Vein endothelial cell (primary cell): Measurements from ENCODE around the gene ZBTB22. TPM values are rescaled to one million over a fixed set of nuclear protein-coding genes. Genes with fewer than 3 reads are reported as not detected.

Experiments used
- total RNA-seq: library from RNA; depleted of rRNA; stranded (reverse); fragments of >200 nt; gene quantifications from 2 replicates; pipeline ENCODE4 v1.2.3, GENCODE V29; 2012

ZBTB22 gene, protein sequence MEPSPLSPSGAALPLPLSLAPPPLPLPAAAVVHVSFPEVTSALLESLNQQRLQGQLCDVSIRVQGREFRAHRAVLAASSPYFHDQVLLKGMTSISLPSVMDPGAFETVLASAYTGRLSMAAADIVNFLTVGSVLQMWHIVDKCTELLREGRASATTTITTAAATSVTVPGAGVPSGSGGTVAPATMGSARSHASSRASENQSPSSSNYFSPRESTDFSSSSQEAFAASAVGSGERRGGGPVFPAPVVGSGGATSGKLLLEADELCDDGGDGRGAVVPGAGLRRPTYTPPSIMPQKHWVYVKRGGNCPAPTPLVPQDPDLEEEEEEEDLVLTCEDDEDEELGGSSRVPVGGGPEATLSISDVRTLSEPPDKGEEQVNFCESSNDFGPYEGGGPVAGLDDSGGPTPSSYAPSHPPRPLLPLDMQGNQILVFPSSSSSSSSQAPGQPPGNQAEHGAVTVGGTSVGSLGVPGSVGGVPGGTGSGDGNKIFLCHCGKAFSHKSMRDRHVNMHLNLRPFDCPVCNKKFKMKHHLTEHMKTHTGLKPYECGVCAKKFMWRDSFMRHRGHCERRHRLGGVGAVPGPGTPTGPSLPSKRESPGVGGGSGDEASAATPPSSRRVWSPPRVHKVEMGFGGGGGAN
- 12.6 and 15.0 TPM in 2 replicates for total RNA-seq

DNA sequence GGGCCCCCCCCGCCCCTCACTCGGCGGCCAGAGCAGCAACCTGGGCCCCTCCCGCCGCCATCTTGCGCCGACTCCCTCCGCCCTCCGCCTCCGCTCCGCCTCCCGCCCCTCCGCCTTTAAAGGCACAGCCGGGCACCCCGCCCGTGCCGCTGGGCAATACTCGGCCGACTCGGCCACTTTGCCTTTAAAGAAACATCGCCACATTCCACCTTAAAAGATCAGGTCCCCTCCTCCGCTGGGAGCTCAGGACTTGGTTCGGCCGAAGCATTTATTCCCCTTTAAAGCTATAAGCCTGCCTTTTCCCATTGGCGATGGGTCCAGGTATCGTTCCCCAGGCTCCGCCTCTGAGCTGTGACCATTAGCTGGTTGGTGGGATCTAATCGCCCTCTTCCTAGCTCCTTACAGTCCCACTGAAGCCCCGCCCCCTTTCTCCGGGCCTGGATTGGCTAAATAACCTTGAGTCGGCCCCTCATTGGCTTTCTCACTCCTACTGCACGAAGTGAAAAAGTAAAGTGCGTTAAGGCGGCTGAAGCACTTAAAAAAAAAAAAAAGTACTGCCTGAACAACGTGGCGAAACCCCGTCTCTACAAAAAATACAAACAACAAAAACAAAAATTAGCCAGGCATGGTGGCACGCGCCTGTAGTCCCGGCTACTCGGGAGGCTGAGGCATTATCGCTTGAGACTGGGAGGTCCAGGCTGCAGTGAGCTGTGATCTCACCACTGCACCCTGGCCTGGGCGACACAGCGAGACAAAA, at the start of gene ZBTB22:
Gene ZBTB22 (minus strand): TSS at position 76 of the 757 bp plus-strand sequence. CDS start 828 bp downstream, outside the sequence.

DNA sequence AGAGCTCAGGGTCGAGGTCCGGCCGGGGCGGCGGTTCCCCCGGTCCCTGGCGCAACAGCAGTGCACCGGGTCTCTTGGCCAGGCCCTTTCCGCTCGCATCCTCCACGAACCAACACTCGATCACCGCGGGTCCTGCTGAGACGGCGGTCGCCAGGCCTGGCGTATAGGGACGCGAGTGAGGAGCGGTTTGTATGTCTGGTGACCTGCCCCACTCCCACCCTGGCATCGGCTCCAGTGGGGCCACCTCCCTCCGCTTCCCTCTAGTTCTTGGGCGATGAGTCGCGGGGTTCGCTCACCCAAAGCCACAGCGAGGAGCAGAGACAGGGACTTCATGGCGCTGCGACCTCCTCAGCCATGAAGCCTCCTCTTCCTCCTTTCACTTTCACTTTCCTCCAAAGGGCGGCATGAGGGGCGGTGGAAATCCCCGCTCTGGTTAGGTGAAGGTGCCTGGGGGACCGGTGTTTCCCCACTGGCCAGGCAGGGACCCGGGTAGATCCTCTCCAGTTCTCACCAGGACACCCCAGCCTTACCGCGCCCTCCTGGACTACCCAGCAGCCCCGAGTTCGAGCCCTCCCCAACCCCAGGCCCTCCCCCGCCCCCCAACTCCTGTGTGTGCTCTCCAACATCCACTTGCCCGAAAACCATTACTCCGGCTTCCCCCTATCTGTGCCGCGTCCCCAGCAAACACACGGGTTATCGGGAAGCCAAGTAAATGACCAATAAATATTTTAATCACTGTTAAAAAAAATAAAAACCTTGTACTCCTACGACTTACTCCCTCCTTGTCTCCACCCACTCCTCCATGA, 3.6 kb downstream of the ZBTB22 start, which contains the start of gene TAPBP:
Gene TAPBP (minus strand): TSS at position 370 of the 806 bp plus-strand sequence. CDS start 37 bp downstream, at position 333.

DNA sequence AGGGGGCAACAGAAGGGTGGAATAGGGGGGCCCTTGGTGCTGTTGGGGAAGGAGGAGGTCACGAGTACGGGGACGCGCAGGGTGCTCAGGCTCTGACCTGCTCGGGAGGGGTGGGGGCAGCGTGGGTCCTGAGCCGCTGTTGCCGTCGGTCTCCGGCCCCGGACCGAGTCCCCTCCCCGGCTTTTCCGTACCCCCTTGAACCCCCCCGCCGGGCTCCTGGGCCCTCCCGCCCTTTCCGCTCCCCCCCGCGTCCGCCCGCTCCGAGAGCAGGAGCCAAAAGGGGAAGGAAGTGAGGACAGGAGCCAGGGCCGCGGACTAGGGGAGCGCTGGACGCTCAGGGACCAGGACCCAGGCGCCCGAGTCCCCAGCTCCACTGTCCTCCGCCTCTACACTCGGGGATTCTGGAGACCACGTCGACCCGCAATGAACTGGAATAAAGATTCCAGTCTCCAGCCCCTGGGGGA, 18.7 kb downstream of the ZBTB22 start, which contains the start of gene RGL2:
Gene RGL2 (minus strand): TSS at position 170 of the 464 bp plus-strand sequence. CDS start 332 bp downstream, outside the sequence.

DNA sequence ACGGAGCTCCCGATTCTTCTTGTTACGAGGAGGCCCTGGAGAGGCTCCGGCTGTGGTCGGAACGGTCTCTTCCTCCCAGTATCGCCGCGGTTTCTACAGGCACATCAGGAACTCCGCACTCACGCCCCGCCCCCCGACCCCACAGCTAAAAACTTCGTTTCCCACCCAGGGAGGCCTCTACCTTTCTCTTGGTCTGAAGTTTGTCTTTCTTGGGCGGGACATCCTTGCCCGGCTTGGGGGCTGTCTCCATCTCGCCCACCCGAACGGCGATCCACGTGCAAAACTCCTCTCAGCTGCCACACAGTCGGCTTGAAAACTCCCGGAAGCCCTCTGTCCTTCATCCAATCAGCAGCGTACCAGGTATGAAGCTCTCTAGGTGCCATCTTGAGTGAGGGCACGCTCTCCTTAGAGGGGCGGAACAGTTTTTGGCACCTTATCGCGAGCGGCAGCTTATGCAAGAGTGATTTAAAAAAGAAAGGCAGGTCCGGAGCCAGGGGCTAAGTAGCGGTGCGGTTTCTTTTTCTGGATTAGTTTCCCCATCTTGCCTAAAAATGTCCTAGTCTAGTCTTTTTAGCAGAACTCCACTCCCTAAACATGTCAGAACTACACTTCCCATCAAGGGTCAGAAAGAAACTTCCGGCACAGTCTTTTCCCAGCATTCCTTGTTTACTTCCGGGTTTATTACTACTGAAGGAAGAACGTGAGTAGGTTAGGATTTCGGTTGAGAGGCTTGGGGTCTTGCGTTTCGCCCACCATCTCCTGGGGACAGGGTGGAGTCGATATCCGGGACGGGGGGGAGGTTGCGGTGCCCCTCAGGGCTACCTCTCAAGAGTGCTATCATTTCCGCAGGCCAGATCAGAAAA, 28.4 kb downstream of the ZBTB22 start, which contains the start of the genes PFDN6 and WDR46:
Gene PFDN6 (plus strand): TSS at position 681 of the 863 bp plus-strand sequence. CDS start 256 bp downstream, outside the sequence.
Gene WDR46 (minus strand): TSS at position 319 of the 863 bp plus-strand sequence. CDS start 69 bp downstream, at position 250.

DNA sequence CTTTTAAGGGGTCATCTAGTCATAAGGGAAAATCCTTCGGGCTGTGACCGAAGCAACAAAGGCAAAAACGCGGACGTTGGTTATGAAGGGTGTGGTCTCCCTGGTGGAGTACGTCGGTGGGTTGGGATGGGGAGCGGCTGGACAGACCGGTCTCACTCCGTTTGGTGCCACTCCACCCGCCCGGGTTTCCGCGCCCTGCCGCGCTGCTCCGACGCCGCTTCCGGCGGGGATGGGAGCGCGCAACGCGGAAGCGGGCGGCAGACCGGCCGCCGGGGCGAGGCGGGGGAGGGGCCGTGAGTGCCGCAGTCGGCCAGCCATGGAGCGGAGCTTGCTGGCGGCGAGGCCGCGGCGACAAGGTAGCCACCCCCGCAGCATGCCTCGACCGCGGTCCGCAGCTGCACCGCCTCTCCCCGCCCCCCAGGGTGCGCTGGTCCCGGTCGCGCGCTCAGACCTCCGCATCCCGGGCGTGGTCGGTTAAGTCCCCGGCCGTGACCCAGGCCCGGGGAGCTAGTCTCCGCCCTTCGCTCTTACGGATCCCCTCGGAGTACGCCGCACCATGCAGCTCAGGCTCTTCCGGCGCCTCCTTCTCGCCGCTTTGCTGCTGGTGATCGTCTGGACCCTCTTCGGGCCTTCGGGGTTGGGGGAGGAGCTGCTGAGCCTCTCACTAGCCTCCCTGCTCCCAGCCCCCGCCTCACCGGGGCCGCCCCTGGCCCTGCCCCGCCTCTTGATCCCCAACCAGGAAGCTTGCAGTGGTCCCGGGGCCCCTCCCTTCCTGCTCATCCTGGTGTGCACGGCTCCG, 40.5 kb downstream of the ZBTB22 start, which contains the start of gene B3GALT4:
Gene B3GALT4 (plus strand): TSS at position 260 of the 799 bp plus-strand sequence. CDS start 297 bp downstream, at position 557.

DNA sequence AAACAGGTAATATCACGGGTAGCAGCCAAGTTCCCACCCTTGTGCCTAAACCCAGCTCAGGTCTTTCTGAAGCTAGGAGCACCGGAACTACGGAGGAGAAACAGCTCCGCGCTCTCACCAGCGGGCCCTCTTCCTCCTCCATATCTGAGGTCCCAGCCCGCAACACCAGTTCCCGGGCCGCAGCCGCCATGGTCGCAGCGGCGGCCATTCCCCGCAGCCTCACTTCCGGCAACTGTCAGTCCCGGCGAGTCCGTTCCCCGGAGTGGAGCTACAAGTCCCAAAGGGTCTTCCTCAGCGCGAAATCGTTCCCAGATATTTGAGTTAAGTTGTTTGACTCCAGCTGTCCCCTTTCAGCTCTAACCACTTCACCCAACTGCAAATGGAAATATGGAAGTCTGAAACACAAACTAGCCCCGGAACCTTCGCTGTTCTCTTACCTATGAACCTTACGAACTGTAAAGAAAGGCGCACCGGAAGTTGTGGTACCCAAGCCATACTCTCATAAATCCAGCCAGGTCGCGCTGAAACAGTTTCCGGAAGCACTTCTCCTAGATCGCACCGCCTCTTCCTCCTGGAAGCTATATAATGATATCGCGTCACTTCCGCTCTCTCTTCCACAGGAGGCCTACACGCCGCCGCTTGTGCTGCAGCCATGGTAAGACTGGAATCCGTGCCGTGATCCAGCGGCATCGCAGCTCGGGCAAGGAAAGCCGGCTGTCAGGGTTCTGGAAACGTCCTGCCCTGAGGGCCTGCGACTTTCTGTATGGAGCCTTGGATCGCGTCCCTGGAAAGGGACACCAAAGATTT, 45.9 kb downstream of the ZBTB22 start, which contains the start of the genes RPS18 and VPS52:
Gene RPS18 (plus strand): TSS at position 608 of the 807 bp plus-strand sequence. CDS start 45 bp downstream, at position 653.
Gene VPS52 (minus strand): TSS at position 409 of the 807 bp plus-strand sequence. CDS start 201 bp downstream, at position 208.

Other genes starting within 250 kb of the ZBTB22 start
- 0.33 TPM in 1 of 2 replicates, not detected in the other for gene HLA-DPA1, start 244.1 kb downstream of the ZBTB22 start, total RNA-seq
- 1.6 and 7.5 TPM in 2 replicates for gene HLA-DPB1, start 241.8 kb downstream of the ZBTB22 start, total RNA-seq
- 0.19 and 0.33 TPM in 2 replicates for gene COL11A2, start 125.3 kb downstream of the ZBTB22 start, total RNA-seq
- 18.8 and 25.5 TPM in 2 replicates for gene RXRB, start 117.1 kb downstream of the ZBTB22 start, total RNA-seq
- 78.8 and 81.7 TPM in 2 replicates for gene SLC39A7, start 116.9 kb downstream of the ZBTB22 start, total RNA-seq
- 2.8 and 4.9 TPM in 2 replicates for gene HSD17B8, start 113.1 kb downstream of the ZBTB22 start, total RNA-seq
- 18.3 and 27.1 TPM in 2 replicates for gene RING1, start 109.2 kb downstream of the ZBTB22 start, total RNA-seq
- 41.3 and 46.1 TPM in 2 replicates for gene VPS52, start 45.9 kb downstream of the ZBTB22 start, total RNA-seq
- gene RPS18, start 45.7 kb downstream of the ZBTB22 start, total RNA-seq, result 2,652 and 3,161 TPM in 2 replicates
- gene B3GALT4, start 40.6 kb downstream of the ZBTB22 start, total RNA-seq, result 2.6 and 5.9 TPM in 2 replicates
- gene WDR46, start 28.5 kb downstream of the ZBTB22 start, total RNA-seq, result 78.6 and 99.3 TPM in 2 replicates
- gene PFDN6, start 28.1 kb downstream of the ZBTB22 start, total RNA-seq, result 27.4 and 34.7 TPM in 2 replicates
- gene RGL2, start 18.8 kb downstream of the ZBTB22 start, total RNA-seq, result 61.8 and 67.0 TPM in 2 replicates
- gene TAPBP, start 3.7 kb downstream of the ZBTB22 start, total RNA-seq, result 126 and 163 TPM in 2 replicates
- gene DAXX, start 5.2 kb upstream of the ZBTB22 start, total RNA-seq, result 41.5 and 56.4 TPM in 2 replicates
- 20.3 and 33.6 TPM in 2 replicates for gene KIFC1, start 74.1 kb upstream of the ZBTB22 start, total RNA-seq
- 15.5 and 16.0 TPM in 2 replicates for gene PHF1, start 93.3 kb upstream of the ZBTB22 start, total RNA-seq
- gene CUTA, start 100.4 kb upstream of the ZBTB22 start, total RNA-seq, result 61.8 and 63.0 TPM in 2 replicates
- 3.6 and 5.3 TPM in 2 replicates for gene SYNGAP1, start 102.3 kb upstream of the ZBTB22 start, total RNA-seq
- 5.3 and 7.8 TPM in 2 replicates for gene ZBTB9, start 136.8 kb upstream of the ZBTB22 start, total RNA-seq